A549 (cell line): Measurements from ENCODE around the gene TEAD2. TPM values are rescaled to one million over a fixed set of nuclear protein-coding genes. Genes with fewer than 3 reads are reported as not detected.
A peak's percentile ranks its signal among the peaks of the same experiment; 100 is the strongest.

ENCODE experiments used
- ATAC-seq, 2 experiments: fragments of 200-7000 bp in 1 of 2; fragments of >200 bp in 1 of 2; cut with Nextera tagmentation in 1 of 2; cut with Tn5 transposase in 1 of 2; 3 replicates each; pipeline versions ENCODE4 v1.8.0 to v1.9.1; 2018 to 2020; ENCODE audit warnings: mild to moderate bottlenecking in 1 of 2, moderate library complexity in 1 of 2
- CTCF ChIA-PET: fragments of 300-600 bp; sonication (Branson Sonifier 250); formaldehyde crosslinking; extraction: SDS; loops from one replicate; lab custom pipeline; 2021; ENCODE audit warnings: antibody characterized with exemption, inconsistent platforms; lab: Yijun Ruan, JAX
- POLR2A ChIA-PET: fragments of 350-600 bp; formaldehyde crosslinking; extraction: SDS; loops from one replicate; lab custom pipeline; 2021; ENCODE audit warnings: antibody characterized with exemption, inconsistent platforms; lab: Yijun Ruan, JAX
- DNase-seq, 2 experiments: peaks; one replicate each; pipeline versions ENCODE4 v3.0.0 to v3.0.0-alpha.2; 2011 to 2016; ENCODE audit warnings: low read depth in 1 of 2, low spot score in 1 of 2
- FAIRE-seq: peaks from 2 replicates; lab custom pipeline; 2011; peaks lifted over from hg19 to GRCh38; lab: Jason Lieb, UNC
- H3K27ac ChIP-seq, 2 experiments: fragments of >200 bp; sonication (Bioruptor Twin); formaldehyde crosslinking; 3 replicates each; pipeline ENCODE4 v1.5.1; 2016 to 2017
- H3K4me1 ChIP-seq: fragments of >200 bp; sonication (Bioruptor Twin); formaldehyde crosslinking; 3 replicates; pipeline ENCODE4 v1.6.1; 2016
- H3K4me2 ChIP-seq: fragments of >200 bp; sonication (Bioruptor Twin); formaldehyde crosslinking; 3 replicates; pipeline ENCODE4 v1.6.1; 2016
- H3K4me3 ChIP-seq: fragments of >200 bp; sonication (Bioruptor Twin); formaldehyde crosslinking; 3 replicates; pipeline ENCODE4 v1.5.1; 2016
- H3K9me3 ChIP-seq: fragments of >200 bp; sonication (Bioruptor Twin); formaldehyde crosslinking; 3 replicates; pipeline ENCODE4 v1.6.1; 2016
- BHLHE40 ChIP-seq: IDR thresholded peaks from 2 replicates; pipeline ENCODE4 v1.6.1; 2012; ENCODE audit warnings: low read depth, low read length, inconsistent platforms
- E2F6 ChIP-seq: IDR thresholded peaks from 2 replicates; pipeline ENCODE4 v1.6.1; 2012; ENCODE audit warnings: low read depth, borderline replicate concordance
- EHF ChIP-seq: fragments of 250-450 bp; sonication (Bioruptor Pico); IDR thresholded peaks from 2 replicates; pipeline ENCODE4 v1.5.0; 2020; ENCODE audit warnings: mild to moderate bottlenecking
- EHMT2 ChIP-seq: fragments of 200-600 bp; sonication (generic); IDR thresholded peaks from 2 replicates; pipeline ENCODE4 v1.6.1; 2016; ENCODE audit warnings: antibody characterized with exemption, low read depth, mild to moderate bottlenecking, moderate library complexity
- EP300 ChIP-seq, 2 experiments: fragments of >200 bp; sonication (Bioruptor Twin); formaldehyde crosslinking; IDR thresholded peaks; 2 replicates in 1 of 2; 3 replicates in 1 of 2; pipeline ENCODE4 v1.6.1; 2016 to 2017
- GATA3 ChIP-seq: IDR thresholded peaks from 2 replicates; pipeline ENCODE4 v1.6.1; 2012; ENCODE audit warnings: borderline replicate concordance
- HES2 ChIP-seq: fragments of >200 bp; sonication (Bioruptor Twin); formaldehyde crosslinking; IDR thresholded peaks from 2 replicates; pipeline ENCODE4 v1.6.1; 2016
- HEYL ChIP-seq: fragments of 250-450 bp; sonication (Bioruptor Pico); IDR thresholded peaks from 2 replicates; pipeline ENCODE4 v1.8.0; 2021; ENCODE audit warnings: mild to moderate bottlenecking, moderate library complexity
- HOXB5 ChIP-seq: fragments of 250-450 bp; sonication (Bioruptor Pico); IDR thresholded peaks from 2 replicates; pipeline ENCODE4 v1.5.0; 2020; ENCODE audit warnings: mild to moderate bottlenecking, moderate library complexity
- MYC ChIP-seq: IDR thresholded peaks from 2 replicates; pipeline ENCODE4 v1.6.1; 2012; ENCODE audit warnings: mild to moderate bottlenecking, inconsistent platforms, low read length, improper control_type of control experiment, borderline replicate concordance
- NFE2L2 ChIP-seq: fragments of 150-350 bp; conservative IDR thresholded peaks from 2 replicates; pipeline ENCODE4 v1.6.1; 2014; ENCODE audit warnings: low read length
- NPAS2 ChIP-seq: fragments of 250-450 bp; sonication (Bioruptor Pico); IDR thresholded peaks from 2 replicates; pipeline ENCODE4 v1.8.0; 2022; ENCODE audit warnings: mild to moderate bottlenecking, moderate library complexity, borderline replicate concordance
- POLR2A ChIP-seq: IDR thresholded peaks from 2 replicates; pipeline ENCODE4 v1.6.1; 2012; ENCODE audit warnings: mild to moderate bottlenecking, low read length
- POLR2AphosphoS2 ChIP-seq: conservative IDR thresholded peaks from 2 replicates; pipeline ENCODE4 v1.6.1; 2012; ENCODE audit warnings: low read length, improper control_type of control experiment, inconsistent platforms
- RAD21 ChIP-seq, 2 experiments: fragments of >200 bp in 1 of 2; sonication (Bioruptor Twin) in 1 of 2; formaldehyde crosslinking in 1 of 2; IDR thresholded peaks in 1 of 2; conservative IDR thresholded peaks in 1 of 2; 2 replicates in 1 of 2; 3 replicates in 1 of 2; pipeline ENCODE4 v1.6.1; 2012 to 2018; ENCODE audit warnings: inconsistent platforms in 1 of 2
- RCOR1 ChIP-seq: fragments of 150-350 bp; IDR thresholded peaks from 2 replicates; pipeline ENCODE4 v1.6.1; 2014; ENCODE audit warnings: antibody characterized with exemption, low read length, low read depth
- RFX5 ChIP-seq: fragments of 450-650 bp; IDR thresholded peaks from 2 replicates; pipeline ENCODE4 v1.7.1; 2014; ENCODE audit warnings: antibody characterized with exemption, mild to moderate bottlenecking, moderate library complexity
- RNF2 ChIP-seq: fragments of 200-600 bp; sonication (generic); IDR thresholded peaks from 2 replicates; pipeline ENCODE4 v1.6.1; 2016; ENCODE audit warnings: low read depth, mild to moderate bottlenecking, antibody characterized with exemption, moderate library complexity, borderline replicate concordance
- TFCP2L1 ChIP-seq: fragments of 250-450 bp; sonication (Bioruptor Pico); IDR thresholded peaks from 2 replicates; pipeline ENCODE4 v1.5.0; 2021; ENCODE audit warnings: mild to moderate bottlenecking
- ZNF302 ChIP-seq: fragments of 250-450 bp; sonication (Bioruptor Pico); IDR thresholded peaks from 2 replicates; pipeline ENCODE4 v1.9.0; 2021; ENCODE audit warnings: inconsistent platforms, mild to moderate bottlenecking, moderate library complexity
- ZSCAN20 ChIP-seq: fragments of 250-450 bp; sonication (Bioruptor Pico); IDR thresholded peaks from 2 replicates; pipeline ENCODE4 v1.8.0; 2022; ENCODE audit warnings: mild to moderate bottlenecking, moderate library complexity
- WGBS: methylation state at CpG from one replicate; pipeline ENCODE4 v1.1.6; 2017; ENCODE audit errors: missing lambda C conversion rate; 5-methylcytosine and 5-hydroxymethylcytosine counted together
- polyA plus RNA-seq, 4 experiments: library from polyadenylated mRNA; depleted of rRNA in 3 of 4; stranded (reverse); fragments of >200 nt; fragmentation: RNase III in 1 of 4; extraction: RNeasy Plus Mini Kit Qiagen cat#74134 plus additional on column Dnase treatment in 1 of 4; gene quantifications; 2 replicates in 3 of 4; 3 replicates in 1 of 4; pipeline ENCODE4 v1.2.3, GENCODE V29; 2011 to 2017
- TF ChIP-seq, protein P1 (sequence below): fragments of 250-450 bp; sonication (Bioruptor Pico); IDR thresholded peaks from 2 replicates; pipeline ENCODE4 v1.5.0; 2021; ENCODE audit warnings: mild to moderate bottlenecking, moderate library complexity, borderline replicate concordance

TEAD2 gene
- polyA plus RNA-seq, 2 of the 4 experiments (the other 2 are of a cell fraction): 15.9 to 25.3 TPM

DNA sequence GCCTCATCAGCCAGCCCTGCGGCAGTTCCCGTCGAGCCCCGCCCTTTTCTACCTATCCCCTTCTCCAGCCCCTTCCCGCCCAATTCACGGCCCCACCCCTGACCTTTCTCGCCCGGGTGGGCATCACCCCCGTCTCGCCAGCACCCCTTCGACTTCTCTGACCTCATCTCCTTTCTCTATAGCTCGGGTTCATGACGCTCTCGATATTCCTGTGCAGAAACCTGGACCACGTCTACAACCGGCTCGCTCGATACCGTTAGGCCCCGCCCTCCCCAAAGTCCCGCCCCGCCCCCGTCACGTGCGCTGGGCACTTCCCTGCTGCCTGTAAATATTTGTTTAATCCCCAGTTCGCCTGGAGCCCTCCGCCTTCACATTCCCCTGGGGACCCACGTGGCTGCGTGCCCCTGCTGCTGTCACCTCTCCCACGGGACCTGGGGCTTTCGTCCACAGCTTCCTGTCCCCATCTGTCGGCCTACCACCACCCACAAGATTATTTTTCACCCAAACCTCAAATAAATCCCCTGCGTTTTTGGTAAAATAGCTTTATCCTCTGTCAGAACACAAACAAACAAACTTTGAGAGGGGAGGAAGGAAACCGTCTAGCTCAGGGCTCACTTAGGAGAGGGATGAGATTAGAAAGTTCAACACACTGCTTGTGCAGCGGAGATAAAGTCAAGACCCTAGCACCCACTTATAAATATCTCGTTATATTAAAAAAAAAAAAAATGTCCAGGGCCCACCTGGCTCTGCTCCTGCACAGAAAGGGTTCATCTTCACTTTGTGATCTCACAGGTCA is 21.9 kb downstream of the TEAD2 start:
- Histone ChIP-seq H3K27ac (no peak overlapping the region), H3K4me3 (no peak overlapping the region), H3K4me1 (no peaks in the 10 kb centered on the region), H3K9me3 (no peaks in the 10 kb centered on the region), H3K4me2 (no peak overlapping the region)
- 77% methylated on average over 31 of the region's 36 CpGs for WGBS
- ATAC-seq: peak in 1 of 2 experiments; percentile 11; a peak in 2 of 6 replicates
- TF ChIP-seq RCOR1: no peak
- no peak for TF ChIP-seq ZSCAN20 (CRISPR knock-in tag)
- no peak for TF ChIP-seq GATA3
- no peak for TF ChIP-seq RAD21 (conservative IDR thresholded peaks at IDR 0.05 in 1 of 2, IDR thresholded peaks at IDR 0.05 in 1 of 2)
- no peak for TF ChIP-seq POLR2A
- no peak for TF ChIP-seq EHMT2
- no peak for TF ChIP-seq EHF (CRISPR knock-in tag)
- no peak for TF ChIP-seq RFX5
- no peak for TF ChIP-seq E2F6
- TF ChIP-seq, protein P1, sequence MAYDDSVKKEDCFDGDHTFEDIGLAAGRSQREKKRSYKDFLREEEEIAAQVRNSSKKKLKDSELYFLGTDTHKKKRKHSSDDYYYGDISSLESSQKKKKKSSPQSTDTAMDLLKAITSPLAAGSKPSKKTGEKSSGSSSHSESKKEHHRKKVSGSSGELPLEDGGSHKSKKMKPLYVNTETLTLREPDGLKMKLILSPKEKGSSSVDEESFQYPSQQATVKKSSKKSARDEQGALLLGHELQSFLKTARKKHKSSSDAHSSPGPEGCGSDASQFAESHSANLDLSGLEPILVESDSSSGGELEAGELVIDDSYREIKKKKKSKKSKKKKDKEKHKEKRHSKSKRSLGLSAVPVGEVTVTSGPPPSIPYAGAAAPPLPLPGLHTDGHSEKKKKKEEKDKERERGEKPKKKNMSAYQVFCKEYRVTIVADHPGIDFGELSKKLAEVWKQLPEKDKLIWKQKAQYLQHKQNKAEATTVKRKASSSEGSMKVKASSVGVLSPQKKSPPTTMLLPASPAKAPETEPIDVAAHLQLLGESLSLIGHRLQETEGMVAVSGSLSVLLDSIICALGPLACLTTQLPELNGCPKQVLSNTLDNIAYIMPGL (CRISPR knock-in tag): no peak
- no peak for TF ChIP-seq POLR2AphosphoS2
- TF ChIP-seq EP300 (IDR thresholded peaks at IDR 0.05): no peak
- no peak for TF ChIP-seq HEYL (CRISPR knock-in tag)
- no peak for TF ChIP-seq TFCP2L1 (CRISPR knock-in tag)
- no peak for TF ChIP-seq HES2
- POLR2A ChIA-PET: interaction anchor here (0.6 kb wide), 1 partner anchor 22 kb away, joined by 3 read pairs; the partner anchor contains the start of gene TEAD2
- no peak for FAIRE-seq
- CTCF ChIA-PET: interaction anchor here (0.8 to 5.6 kb wide), 5 partner anchors 12 to 103 kb away, joined by 3 to 17 read pairs (median 3); no protein-coding TSS in a partner anchor
- DNase-seq: no peak

DNA sequence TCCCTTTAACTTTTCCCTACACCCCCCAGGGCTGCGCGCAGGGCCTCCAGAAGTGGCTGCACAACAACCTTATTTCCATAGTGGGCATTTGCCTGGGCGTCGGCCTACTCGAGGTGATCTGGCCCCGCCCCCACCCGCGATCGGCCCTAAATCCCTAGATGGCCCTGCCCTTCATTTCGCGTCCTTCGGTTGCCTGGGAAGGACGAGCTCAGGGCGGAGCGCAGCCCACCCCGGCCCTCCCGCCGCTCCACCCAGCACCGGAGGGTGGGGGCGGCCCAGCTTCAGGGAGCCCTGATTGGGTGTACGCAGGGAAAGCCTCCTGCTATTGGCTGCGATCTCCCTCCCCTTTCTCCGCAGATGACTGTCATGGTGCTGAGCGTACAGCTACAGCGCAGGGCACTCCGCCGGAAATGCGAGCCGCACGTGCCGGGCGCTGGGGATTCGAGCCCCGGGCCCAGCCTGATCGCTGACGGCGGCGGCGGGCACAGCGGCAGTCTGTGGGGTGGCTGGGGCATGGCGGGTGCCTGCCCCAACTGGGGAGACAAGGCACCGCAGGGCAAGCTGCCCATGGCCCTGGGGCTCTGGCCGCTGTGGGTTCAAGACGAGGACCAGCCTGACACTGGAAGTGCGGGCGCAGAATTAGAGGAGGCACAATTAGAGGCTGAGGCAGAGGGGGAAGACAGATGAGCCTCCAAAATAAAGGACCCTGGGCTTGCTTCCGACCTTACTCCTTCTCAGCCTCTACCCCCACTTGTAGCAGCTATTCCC is 22.7 kb downstream of the TEAD2 start:
- no peak for FAIRE-seq
- TF ChIP-seq EHF (CRISPR knock-in tag) (no peak), TFCP2L1 (CRISPR knock-in tag) (no peak), NPAS2 (CRISPR knock-in tag) (no peak), ZNF302 (CRISPR knock-in tag) (no peak), RNF2 (no peak), NFE2L2 (no peak), BHLHE40 (no peak), MYC (no peak), HOXB5 (CRISPR knock-in tag) (no peak), RCOR1 (no peak)
- WGBS: 94% methylated on average over 45 of the region's 47 CpGs
- DNase-seq: no peak
- Histone ChIP-seq H3K9me3 (no peaks in the 10 kb centered on the region), H3K27ac (no peak overlapping the region), H3K4me1 (no peaks in the 10 kb centered on the region), H3K4me2 (no peak overlapping the region), H3K4me3 (no peak overlapping the region)
- POLR2A ChIA-PET: interaction anchor here (0.6 kb wide), 1 partner anchor 23 kb away, joined by 3 read pairs; the partner anchor contains the start of gene TEAD2
- peak in 1 of 2 experiments; percentile 23; a peak in 3 of 6 replicates for ATAC-seq
- CTCF ChIA-PET: interaction anchor here (0.8 kb wide), 2 partner anchors 9 to 38 kb away, joined by 3 to 4 read pairs; no protein-coding TSS in a partner anchor
